A549 (cell line): ENCODE measurements around the gene RAD18. TPM values are rescaled to one million over a fixed set of nuclear protein-coding genes. Genes with fewer than 3 reads are reported as not detected.

Experiments
- ATAC-seq, 2 experiments: fragments of 200-7000 bp in 1 of 2; fragments of >200 bp in 1 of 2; cut with Nextera tagmentation in 1 of 2; cut with Tn5 transposase in 1 of 2; 3 replicates each; pipeline versions ENCODE4 v1.8.0 to v1.9.1; 2018 to 2020; ENCODE audit warnings: mild to moderate bottlenecking in 1 of 2, moderate library complexity in 1 of 2
- CTCF ChIA-PET: fragments of 300-600 bp; sonication (Branson Sonifier 250); formaldehyde crosslinking; extraction: SDS; loops from one replicate; lab custom pipeline; 2021; ENCODE audit warnings: antibody characterized with exemption, inconsistent platforms; lab: Yijun Ruan, JAX
- POLR2A ChIA-PET: fragments of 350-600 bp; formaldehyde crosslinking; extraction: SDS; loops from one replicate; lab custom pipeline; 2021; ENCODE audit warnings: antibody characterized with exemption, inconsistent platforms; lab: Yijun Ruan, JAX
- DNase-seq, 2 experiments: peaks; one replicate each; pipeline versions ENCODE4 v3.0.0 to v3.0.0-alpha.2; 2011 to 2016; ENCODE audit warnings: low read depth in 1 of 2, low spot score in 1 of 2
- FAIRE-seq: peaks from 2 replicates; lab custom pipeline; 2011; peaks lifted over from hg19 to GRCh38; lab: Jason Lieb, UNC
- H3K27ac ChIP-seq, 2 experiments: fragments of >200 bp; sonication (Bioruptor Twin); formaldehyde crosslinking; 3 replicates each; pipeline ENCODE4 v1.5.1; 2016 to 2017
- H3K4me1 ChIP-seq: fragments of >200 bp; sonication (Bioruptor Twin); formaldehyde crosslinking; 3 replicates; pipeline ENCODE4 v1.6.1; 2016
- H3K4me2 ChIP-seq: fragments of >200 bp; sonication (Bioruptor Twin); formaldehyde crosslinking; 3 replicates; pipeline ENCODE4 v1.6.1; 2016
- H3K4me3 ChIP-seq: fragments of >200 bp; sonication (Bioruptor Twin); formaldehyde crosslinking; 3 replicates; pipeline ENCODE4 v1.5.1; 2016
- H3K9me3 ChIP-seq: fragments of >200 bp; sonication (Bioruptor Twin); formaldehyde crosslinking; 3 replicates; pipeline ENCODE4 v1.6.1; 2016
- ATOH8 ChIP-seq: fragments of 250-450 bp; sonication (Bioruptor Pico); IDR thresholded peaks from 2 replicates; pipeline ENCODE4 v1.5.0; 2020; ENCODE audit warnings: low read depth, mild to moderate bottlenecking, moderate library complexity
- BHLHE40 ChIP-seq: IDR thresholded peaks from 2 replicates; pipeline ENCODE4 v1.6.1; 2012; ENCODE audit warnings: low read depth, low read length, inconsistent platforms
- CEBPB ChIP-seq, 2 experiments: fragments of >200 bp in 1 of 2; sonication (Bioruptor Twin) in 1 of 2; formaldehyde crosslinking in 1 of 2; IDR thresholded peaks; 2 replicates each; pipeline ENCODE4 v1.6.1; 2012 to 2016
- HDAC2 ChIP-seq: fragments of 200-600 bp; sonication (generic); IDR thresholded peaks from 2 replicates; pipeline ENCODE4 v1.6.1; 2016
- HOXB5 ChIP-seq: fragments of 250-450 bp; sonication (Bioruptor Pico); IDR thresholded peaks from 2 replicates; pipeline ENCODE4 v1.5.0; 2020; ENCODE audit warnings: mild to moderate bottlenecking, moderate library complexity
- PBX3 ChIP-seq: IDR thresholded peaks from 2 replicates; pipeline ENCODE4 v1.6.1; 2012
- POLR2AphosphoS2 ChIP-seq: conservative IDR thresholded peaks from 2 replicates; pipeline ENCODE4 v1.6.1; 2012; ENCODE audit warnings: low read length, improper control_type of control experiment, inconsistent platforms
- RARB ChIP-seq: fragments of 250-450 bp; sonication (Bioruptor Pico); IDR thresholded peaks from 2 replicates; pipeline ENCODE4 v1.8.0; 2021; ENCODE audit warnings: mild to moderate bottlenecking, moderate library complexity
- REST ChIP-seq: fragments of 200-600 bp; sonication (generic); IDR thresholded peaks from 2 replicates; pipeline ENCODE4 v1.6.1; 2016; ENCODE audit warnings: antibody characterized with exemption, mild to moderate bottlenecking, moderate library complexity
- ZC3H11A ChIP-seq: fragments of 450-650 bp; IDR thresholded peaks from 2 replicates; pipeline ENCODE4 v1.6.1; 2014; ENCODE audit warnings: antibody characterized with exemption, mild to moderate bottlenecking
- ZNF302 ChIP-seq: fragments of 250-450 bp; sonication (Bioruptor Pico); IDR thresholded peaks from 2 replicates; pipeline ENCODE4 v1.9.0; 2021; ENCODE audit warnings: inconsistent platforms, mild to moderate bottlenecking, moderate library complexity
- WGBS: methylation state at CpG from one replicate; pipeline ENCODE4 v1.1.6; 2017; ENCODE audit errors: missing lambda C conversion rate; 5-methylcytosine and 5-hydroxymethylcytosine counted together
- polyA plus RNA-seq, 4 experiments: library from polyadenylated mRNA; depleted of rRNA in 3 of 4; stranded (reverse); fragments of >200 nt; fragmentation: RNase III in 1 of 4; extraction: RNeasy Plus Mini Kit Qiagen cat#74134 plus additional on column Dnase treatment in 1 of 4; gene quantifications; 2 replicates in 3 of 4; 3 replicates in 1 of 4; pipeline ENCODE4 v1.2.3, GENCODE V29; 2011 to 2017

The RAD18 gene
- polyA plus RNA-seq, 2 of the 4 experiments (the other 2 are of a cell fraction), result 11.8 to 23.2 TPM

- DNase-seq, result no peak
- POLR2A ChIA-PET, result no interaction called here
- WGBS, result 68% methylated on average over 11 of the region's 11 CpGs
- H3K27ac ChIP-seq, result no peak overlapping the region
- H3K9me3 ChIP-seq, result no peaks in the 10 kb centered on the region
- H3K4me2 ChIP-seq, result no peak overlapping the region
- no peaks in the 10 kb centered on the region for H3K4me1 ChIP-seq
- ATAC-seq, result no peak
- H3K4me3 ChIP-seq, result no peak overlapping the region
- TF ChIP-seq POLR2AphosphoS2 (no peak), ZC3H11A (no peak), HDAC2 (no peak), REST (no peak), PBX3 (no peak), CEBPB (IDR thresholded peaks at IDR 0.05) (no peak), BHLHE40 (no peak)
- CTCF ChIA-PET, result interaction anchor here (0.7 to 1.8 kb wide), 3 partner anchors 8 to 292 kb away, joined by 3 to 6 read pairs (median 4); no protein-coding TSS in a partner anchor
- FAIRE-seq, result no peak
These were observed 46.8 kb upstream of the RAD18 start for GRCh38 chr3:9009976-9010545.

- Histone ChIP-seq H3K9me3 (no peaks in the 10 kb centered on the region), H3K27ac (no peak overlapping the region), H3K4me2 (no peak overlapping the region), H3K4me3 (no peak overlapping the region), H3K4me1 (no peaks in the 10 kb centered on the region)
- POLR2A ChIA-PET, result no interaction called here
- WGBS, result 46% methylated on average over 6 of the region's 6 CpGs
- DNase-seq (no peak), ATAC-seq (no peak), FAIRE-seq (no peak)
- no peak for TF ChIP-seq ZNF302 (CRISPR knock-in tag)
- TF ChIP-seq RARB (CRISPR knock-in tag), result no peak
- TF ChIP-seq REST, result no peak
- TF ChIP-seq ATOH8 (CRISPR knock-in tag), result no peak
- TF ChIP-seq HOXB5 (CRISPR knock-in tag), result no peak
- CTCF ChIA-PET, result interaction anchor here (0.9 kb wide), 1 partner anchor 13 kb away, joined by 3 read pairs; no protein-coding TSS in a partner anchor
These were observed 45.4 kb upstream of the RAD18 start for GRCh38 chr3:9008550-9009255.
